ENCODE data around the gene VAMP3.

DNA sequence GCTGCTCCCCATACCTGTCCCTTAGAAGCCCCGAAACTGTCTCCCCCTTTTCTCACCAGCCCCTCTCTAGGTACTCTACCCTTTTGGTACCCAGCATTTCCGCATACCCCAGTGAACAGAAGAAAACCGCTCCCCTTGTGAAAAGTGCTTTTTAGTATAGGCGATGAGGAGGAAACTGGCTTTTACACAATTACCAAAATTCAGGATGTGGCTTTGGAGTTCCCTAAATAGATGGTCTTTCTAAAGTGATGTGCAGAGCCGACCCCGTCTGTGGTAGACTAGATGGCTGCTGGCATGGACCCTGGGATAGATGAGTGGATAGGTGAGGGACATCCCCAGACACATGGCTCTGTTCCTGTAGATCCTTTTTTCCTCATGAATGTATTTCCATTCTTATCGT lies 10.4 kb downstream of the VAMP3 start:
- TF ChIP-seq POLR2AphosphoS5 (IDR thresholded peaks at IDR 0.05; ENCODE audit: insufficient read depth, low read depth, low read length) (no peak), CTCF (IDR thresholded peaks at IDR 0.05; ENCODE audit: extremely low read depth in 1 of 2, insufficient read depth in 1 of 2, low read depth in 1 of 2, low read length in 2 of 2) (no peak), EZH2 (IDR thresholded peaks at IDR 0.05; ENCODE audit: borderline replicate concordance, low read depth, low read length, severe bottlenecking) (no peak)

Data from endothelial cell of umbilical vein (primary cell).